HepG2 (cell line): ENCODE data around the gene TUBG1. TPM values are rescaled to one million over a fixed set of nuclear protein-coding genes. Genes with fewer than 3 reads are reported as not detected.
A peak's percentile ranks its signal among the peaks of the same experiment; 100 is the strongest.

Source experiments
- CENPT ChIP-seq: sonication (generic); formaldehyde crosslinking; IDR thresholded peaks from 2 replicates; pipeline ENCODE4 v1.8.0; 2022; ENCODE audit warnings: low read depth, mild to moderate bottlenecking, moderate library complexity, missing genetic modification reagents
- GPN1 ChIP-seq: sonication (generic); formaldehyde crosslinking; IDR thresholded peaks from 2 replicates; pipeline ENCODE4 v1.5.1; 2020; ENCODE audit warnings: missing genetic modification reagents, borderline replicate concordance
- KLF9 ChIP-seq: IDR thresholded peaks from 2 replicates; pipeline ENCODE4 v1.6.1; 2016; ENCODE audit warnings: low read depth
- MED1 ChIP-seq: sonication (generic); formaldehyde crosslinking; IDR thresholded peaks from 2 replicates; pipeline ENCODE4 v1.4.0; 2020; ENCODE audit warnings: missing genetic modification reagents
- MIER2 ChIP-seq: IDR thresholded peaks from 2 replicates; pipeline ENCODE4 v1.6.1; 2016; ENCODE audit warnings: missing biosample characterization, missing genetic modification reagents
- NONO ChIP-seq, 2 experiments: fragments of 450-650 bp in 1 of 2; sonication (generic) in 1 of 2; formaldehyde crosslinking in 1 of 2; IDR thresholded peaks in 1 of 2; conservative IDR thresholded peaks in 1 of 2; 2 replicates each; pipeline versions ENCODE4 v1.6.1 to v1.8.0; 2017 to 2022; ENCODE audit warnings: mild to moderate bottlenecking in 1 of 2, missing genetic modification reagents in 1 of 2, moderate library complexity in 1 of 2
- TBL1XR1 ChIP-seq: fragments of 150-350 bp; IDR thresholded peaks from 2 replicates; pipeline ENCODE4 v1.6.1; 2014; ENCODE audit warnings: borderline replicate concordance, low read length; ENCODE audit not compliant: partially characterized antibody
- ZMYM2 ChIP-seq: sonication (generic); formaldehyde crosslinking; IDR thresholded peaks from 2 replicates; pipeline ENCODE4 v1.8.0; 2022; ENCODE audit warnings: mild to moderate bottlenecking, missing genetic modification reagents
- ZNF501 ChIP-seq: sonication (generic); formaldehyde crosslinking; IDR thresholded peaks from 2 replicates; pipeline ENCODE4 v1.5.1; 2020; ENCODE audit warnings: mild to moderate bottlenecking, moderate library complexity, missing genetic modification reagents
- ZNF580 ChIP-seq: IDR thresholded peaks from 2 replicates; pipeline ENCODE4 v1.6.1; 2016; ENCODE audit warnings: low read depth, borderline replicate concordance
- ZXDC ChIP-seq: sonication (generic); formaldehyde crosslinking; IDR thresholded peaks from 2 replicates; pipeline ENCODE4 v1.5.0; 2020; ENCODE audit warnings: mild to moderate bottlenecking, missing genetic modification reagents
- polyA plus RNA-seq, 8 experiments: library from polyadenylated mRNA; depleted of rRNA in 3 of 8; stranded (reverse) in 7 of 8; unstranded in 1 of 8; fragments of >200 nt; fragmentation: Illumina TruSeq in 4 of 8; extraction: Trizol in 4 of 8; gene quantifications; 2 replicates each; pipeline versions ENCODE4 v1.2.1 to v1.2.3, GENCODE V29; 2011 to 2016; ENCODE audit warnings: low read depth in 4 of 8, missing spikeins in 1 of 8, mixed read lengths in 1 of 8; ENCODE audit not compliant: insufficient read depth in 1 of 8
- total RNA-seq, 5 experiments: library from RNA; depleted of rRNA; stranded (reverse); fragments of >200 nt; fragmentation: Illumina TruSeq; extraction: Trizol; gene quantifications; 2 replicates each; pipeline ENCODE4 v1.2.3, GENCODE V29; 2016; ENCODE audit warnings: low read depth in 1 of 5
- TF ChIP-seq, protein P1 (sequence below): sonication (generic); formaldehyde crosslinking; conservative IDR thresholded peaks from 2 replicates; pipeline ENCODE4 v1.4.0; 2020; ENCODE audit warnings: missing genetic modification reagents
- TF ChIP-seq, protein P2 (sequence below): sonication (generic); formaldehyde crosslinking; IDR thresholded peaks from 2 replicates; pipeline ENCODE4 v1.5.0; 2020; ENCODE audit warnings: mild to moderate bottlenecking, low read depth, missing genetic modification reagents, borderline replicate concordance
- TF ChIP-seq, protein P3 (sequence below): sonication (generic); formaldehyde crosslinking; IDR thresholded peaks from 2 replicates; pipeline ENCODE4 v1.5.1; 2020; ENCODE audit warnings: mild to moderate bottlenecking, missing genetic modification reagents
- TF ChIP-seq, protein P4 (sequence below): sonication (generic); formaldehyde crosslinking; conservative IDR thresholded peaks from 2 replicates; pipeline ENCODE4 v1.4.0; 2020; ENCODE audit warnings: mild to moderate bottlenecking, missing genetic modification reagents, moderate library complexity

The TUBG1 gene
- total and polyA plus RNA-seq, 2 of the 13 experiments (the other 11 are each of a cell fraction or from before 2014, with no cell fraction given): 74.1 to 137 TPM

DNA sequence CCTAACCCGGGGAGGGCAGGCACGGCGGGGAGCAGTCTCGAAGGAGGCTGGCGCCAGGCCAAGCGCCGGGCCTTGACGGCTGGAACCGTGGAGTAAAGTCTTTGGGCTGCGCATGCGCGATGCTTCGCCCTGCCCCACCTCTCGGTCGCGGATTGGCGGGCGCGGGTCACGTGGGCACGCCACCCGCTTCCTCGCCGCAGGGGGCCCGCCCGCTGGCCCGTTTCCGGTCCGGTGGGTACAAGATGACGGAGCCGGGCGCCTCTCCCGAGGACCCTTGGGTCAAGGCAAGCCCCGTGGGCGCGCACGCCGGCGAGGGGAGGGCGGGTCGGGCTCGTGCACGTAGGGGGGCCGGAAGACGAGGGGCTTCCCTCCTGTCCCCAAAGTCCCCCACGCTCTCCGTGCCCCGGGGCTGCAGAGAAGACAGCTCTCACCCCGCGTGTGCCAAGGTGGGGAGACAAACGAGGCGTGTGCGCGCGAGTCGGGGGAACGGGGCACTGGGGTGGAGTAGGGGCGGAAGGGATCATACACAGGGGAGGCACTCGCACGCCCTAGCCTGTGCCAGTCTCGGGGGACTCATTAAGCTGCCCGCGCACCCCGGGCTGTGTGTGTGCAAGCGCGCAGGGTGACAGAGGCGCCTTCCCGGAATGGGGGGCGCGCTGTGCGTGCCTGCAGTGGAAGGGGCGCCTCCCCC is 42.5 kb upstream of the TUBG1 start, which contains the start of gene MLX (continued):
- TF ChIP-seq, protein P1, sequence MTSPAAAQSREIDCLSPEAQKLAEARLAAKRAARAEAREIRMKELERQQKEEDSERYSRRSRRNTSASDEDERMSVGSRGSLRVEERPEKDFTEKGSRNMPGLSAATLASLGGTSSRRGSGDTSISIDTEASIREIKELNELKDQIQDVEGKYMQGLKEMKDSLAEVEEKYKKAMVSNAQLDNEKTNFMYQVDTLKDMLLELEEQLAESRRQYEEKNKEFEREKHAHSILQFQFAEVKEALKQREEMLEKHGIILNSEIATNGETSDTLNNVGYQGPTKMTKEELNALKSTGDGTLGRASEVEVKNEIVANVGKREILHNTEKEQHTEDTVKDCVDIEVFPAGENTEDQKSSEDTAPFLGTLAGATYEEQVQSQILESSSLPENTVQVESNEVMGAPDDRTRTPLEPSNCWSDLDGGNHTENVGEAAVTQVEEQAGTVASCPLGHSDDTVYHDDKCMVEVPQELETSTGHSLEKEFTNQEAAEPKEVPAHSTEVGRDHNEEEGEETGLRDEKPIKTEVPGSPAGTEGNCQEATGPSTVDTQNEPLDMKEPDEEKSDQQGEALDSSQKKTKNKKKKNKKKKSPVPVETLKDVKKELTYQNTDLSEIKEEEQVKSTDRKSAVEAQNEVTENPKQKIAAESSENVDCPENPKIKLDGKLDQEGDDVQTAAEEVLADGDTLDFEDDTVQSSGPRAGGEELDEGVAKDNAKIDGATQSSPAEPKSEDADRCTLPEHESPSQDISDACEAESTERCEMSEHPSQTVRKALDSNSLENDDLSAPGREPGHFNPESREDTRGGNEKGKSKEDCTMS (CRISPR knock-in tag): no peak
- TF ChIP-seq CENPT (CRISPR knock-in tag) (peak; percentile 51; the same call in 1 of the 2 replicates), KLF9 (peak; percentile 78), ZMYM2 (CRISPR knock-in tag) (peak; percentile 74; the same call in 1 of the 2 replicates), NONO (IDR thresholded peaks at IDR 0.05) (no peak), NONO (CRISPR knock-in tag; conservative IDR thresholded peaks at IDR 0.05) (peak; percentile 83), MED1 (CRISPR knock-in tag) (peak; percentile 84), ZNF580 (CRISPR knock-in tag) (no peak; the same call in 1 of the 2 replicates), GPN1 (CRISPR knock-in tag) (no peak), ZXDC (no peak), ZNF501 (CRISPR knock-in tag) (peak; percentile 93), MIER2 (CRISPR knock-in tag) (no peak), TBL1XR1 (peak; percentile 38)
- TF ChIP-seq, protein P2, sequence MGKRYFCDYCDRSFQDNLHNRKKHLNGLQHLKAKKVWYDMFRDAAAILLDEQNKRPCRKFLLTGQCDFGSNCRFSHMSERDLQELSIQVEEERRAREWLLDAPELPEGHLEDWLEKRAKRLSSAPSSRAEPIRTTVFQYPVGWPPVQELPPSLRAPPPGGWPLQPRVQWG (CRISPR knock-in tag): no peak
- TF ChIP-seq, protein P3, sequence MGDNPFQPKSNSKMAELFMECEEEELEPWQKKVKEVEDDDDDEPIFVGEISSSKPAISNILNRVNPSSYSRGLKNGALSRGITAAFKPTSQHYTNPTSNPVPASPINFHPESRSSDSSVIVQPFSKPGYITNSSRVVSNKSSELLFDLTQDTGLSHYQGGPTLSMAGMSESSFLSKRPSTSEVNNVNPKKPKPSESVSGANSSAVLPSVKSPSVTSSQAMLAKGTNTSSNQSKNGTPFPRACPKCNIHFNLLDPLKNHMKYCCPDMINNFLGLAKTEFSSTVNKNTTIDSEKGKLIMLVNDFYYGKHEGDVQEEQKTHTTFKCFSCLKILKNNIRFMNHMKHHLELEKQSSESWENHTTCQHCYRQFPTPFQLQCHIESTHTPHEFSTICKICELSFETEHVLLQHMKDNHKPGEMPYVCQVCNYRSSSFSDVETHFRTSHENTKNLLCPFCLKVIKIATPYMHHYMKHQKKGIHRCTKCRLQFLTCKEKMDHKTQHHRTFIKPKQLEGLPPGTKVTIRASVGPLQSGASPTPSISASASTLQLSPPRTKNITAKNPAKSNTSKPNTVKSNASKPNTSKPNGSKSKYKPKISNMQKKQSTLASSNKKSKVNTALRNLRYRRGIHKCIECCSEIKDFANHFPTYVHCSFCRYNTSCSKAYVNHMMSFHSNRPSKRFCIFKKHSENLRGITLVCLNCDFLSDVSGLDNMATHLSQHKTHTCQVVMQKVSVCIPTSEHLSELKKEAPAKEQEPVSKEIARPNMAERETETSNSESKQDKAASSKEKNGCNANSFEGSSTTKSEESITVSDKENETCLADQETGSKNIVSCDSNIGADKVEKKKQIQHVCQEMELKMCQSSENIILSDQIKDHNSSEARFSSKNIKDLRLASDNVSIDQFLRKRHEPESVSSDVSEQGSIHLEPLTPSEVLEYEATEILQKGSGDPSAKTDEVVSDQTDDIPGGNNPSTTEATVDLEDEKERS: no peak
- TF ChIP-seq, protein P4, sequence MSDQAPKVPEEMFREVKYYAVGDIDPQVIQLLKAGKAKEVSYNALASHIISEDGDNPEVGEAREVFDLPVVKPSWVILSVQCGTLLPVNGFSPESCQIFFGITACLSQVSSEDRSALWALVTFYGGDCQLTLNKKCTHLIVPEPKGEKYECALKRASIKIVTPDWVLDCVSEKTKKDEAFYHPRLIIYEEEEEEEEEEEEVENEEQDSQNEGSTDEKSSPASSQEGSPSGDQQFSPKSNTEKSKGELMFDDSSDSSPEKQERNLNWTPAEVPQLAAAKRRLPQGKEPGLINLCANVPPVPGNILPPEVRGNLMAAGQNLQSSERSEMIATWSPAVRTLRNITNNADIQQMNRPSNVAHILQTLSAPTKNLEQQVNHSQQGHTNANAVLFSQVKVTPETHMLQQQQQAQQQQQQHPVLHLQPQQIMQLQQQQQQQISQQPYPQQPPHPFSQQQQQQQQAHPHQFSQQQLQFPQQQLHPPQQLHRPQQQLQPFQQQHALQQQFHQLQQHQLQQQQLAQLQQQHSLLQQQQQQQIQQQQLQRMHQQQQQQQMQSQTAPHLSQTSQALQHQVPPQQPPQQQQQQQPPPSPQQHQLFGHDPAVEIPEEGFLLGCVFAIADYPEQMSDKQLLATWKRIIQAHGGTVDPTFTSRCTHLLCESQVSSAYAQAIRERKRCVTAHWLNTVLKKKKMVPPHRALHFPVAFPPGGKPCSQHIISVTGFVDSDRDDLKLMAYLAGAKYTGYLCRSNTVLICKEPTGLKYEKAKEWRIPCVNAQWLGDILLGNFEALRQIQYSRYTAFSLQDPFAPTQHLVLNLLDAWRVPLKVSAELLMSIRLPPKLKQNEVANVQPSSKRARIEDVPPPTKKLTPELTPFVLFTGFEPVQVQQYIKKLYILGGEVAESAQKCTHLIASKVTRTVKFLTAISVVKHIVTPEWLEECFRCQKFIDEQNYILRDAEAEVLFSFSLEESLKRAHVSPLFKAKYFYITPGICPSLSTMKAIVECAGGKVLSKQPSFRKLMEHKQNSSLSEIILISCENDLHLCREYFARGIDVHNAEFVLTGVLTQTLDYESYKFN (CRISPR knock-in tag): peak; percentile 88
